ENCODE data around the gene NPR1.
A peak's percentile ranks its signal among the peaks of the same experiment; 100 is the strongest.

The NPR1 gene

DNA sequence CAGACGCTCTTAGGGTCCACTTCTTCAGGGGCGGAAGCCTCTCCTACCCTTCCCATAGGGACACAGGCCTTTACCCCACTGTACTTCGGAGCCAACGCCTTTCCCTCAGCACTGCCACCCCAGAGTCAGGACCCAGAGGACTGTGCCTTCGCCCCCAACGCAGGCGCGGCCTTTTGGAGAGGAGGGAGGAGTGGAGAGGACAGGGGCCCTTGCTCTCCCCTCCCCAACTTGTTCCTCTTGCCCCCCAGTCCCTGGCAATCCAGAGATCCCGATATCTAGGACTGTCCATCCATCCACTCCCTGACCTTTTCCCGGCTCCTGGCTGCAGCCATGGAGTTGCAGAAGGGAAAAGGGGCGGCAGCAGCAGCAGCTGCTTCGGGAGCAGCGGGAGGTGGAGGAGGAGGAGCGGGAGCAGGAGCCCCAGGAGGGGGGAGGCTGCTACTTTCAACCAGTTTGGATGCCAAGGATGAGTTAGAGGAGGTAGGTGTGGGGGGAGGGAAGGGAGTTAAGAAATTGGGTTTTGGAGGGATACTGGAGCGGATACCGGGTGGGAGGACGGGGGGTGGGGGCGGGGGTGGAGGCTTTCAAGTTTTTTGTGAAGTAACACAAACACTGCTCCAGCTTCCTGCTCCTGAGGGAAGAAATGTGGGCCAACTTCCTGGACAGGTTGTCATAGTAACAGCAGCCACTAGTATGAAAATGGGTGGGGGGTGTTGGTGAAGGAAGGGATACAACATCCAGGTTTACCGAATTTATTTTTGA is 50.0 kb downstream of the NPR1 start:
- DNase-seq = peak in 1 of 2 donors; percentile 10

DNA sequence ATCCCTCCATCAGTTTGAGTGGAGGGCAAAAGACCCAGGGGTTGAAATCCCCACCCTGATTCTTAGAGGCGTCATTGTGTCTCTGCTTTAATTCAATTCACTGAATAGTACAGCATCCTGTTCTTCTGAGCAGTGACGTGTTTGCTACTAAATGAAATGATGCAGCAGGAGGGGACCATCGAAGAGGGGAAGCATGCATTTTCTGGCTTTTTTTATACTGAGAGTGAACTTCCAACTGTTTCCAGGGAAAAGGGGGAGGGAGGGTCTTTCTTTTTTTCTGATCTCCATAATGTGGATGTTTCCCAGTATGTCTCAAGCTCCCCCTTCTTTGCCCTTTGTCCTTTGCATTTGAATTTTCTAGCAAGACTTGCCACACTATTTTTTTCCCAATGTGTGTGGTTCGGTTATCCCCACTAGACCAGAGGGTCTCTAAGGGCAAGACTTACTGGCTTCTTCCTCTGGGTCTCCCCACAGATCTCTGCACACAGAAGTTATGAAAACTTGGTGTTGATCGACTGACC is 52.0 kb downstream of the NPR1 start:
- DNase-seq = no peak

DNA sequence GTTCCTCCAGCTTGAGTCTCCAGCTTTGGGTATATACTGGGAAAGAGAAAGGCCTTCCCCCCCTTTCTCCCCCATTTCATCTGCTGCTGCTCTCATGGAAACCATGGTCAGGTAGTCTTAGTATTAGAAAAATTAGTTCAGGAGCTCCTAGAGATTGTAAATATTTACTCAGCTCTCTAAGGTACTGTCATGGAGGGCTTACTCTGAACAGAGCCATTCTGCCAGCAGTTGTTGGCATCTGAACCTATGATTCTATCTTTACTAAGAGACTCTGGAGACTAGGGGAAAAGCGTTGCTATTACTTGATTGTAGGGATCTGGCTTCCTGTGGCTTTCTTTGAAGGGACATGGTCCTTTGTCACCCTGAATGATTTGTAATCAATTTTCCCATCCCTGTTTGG is 55.5 kb downstream of the NPR1 start:
- DNase-seq = no peak

DNA sequence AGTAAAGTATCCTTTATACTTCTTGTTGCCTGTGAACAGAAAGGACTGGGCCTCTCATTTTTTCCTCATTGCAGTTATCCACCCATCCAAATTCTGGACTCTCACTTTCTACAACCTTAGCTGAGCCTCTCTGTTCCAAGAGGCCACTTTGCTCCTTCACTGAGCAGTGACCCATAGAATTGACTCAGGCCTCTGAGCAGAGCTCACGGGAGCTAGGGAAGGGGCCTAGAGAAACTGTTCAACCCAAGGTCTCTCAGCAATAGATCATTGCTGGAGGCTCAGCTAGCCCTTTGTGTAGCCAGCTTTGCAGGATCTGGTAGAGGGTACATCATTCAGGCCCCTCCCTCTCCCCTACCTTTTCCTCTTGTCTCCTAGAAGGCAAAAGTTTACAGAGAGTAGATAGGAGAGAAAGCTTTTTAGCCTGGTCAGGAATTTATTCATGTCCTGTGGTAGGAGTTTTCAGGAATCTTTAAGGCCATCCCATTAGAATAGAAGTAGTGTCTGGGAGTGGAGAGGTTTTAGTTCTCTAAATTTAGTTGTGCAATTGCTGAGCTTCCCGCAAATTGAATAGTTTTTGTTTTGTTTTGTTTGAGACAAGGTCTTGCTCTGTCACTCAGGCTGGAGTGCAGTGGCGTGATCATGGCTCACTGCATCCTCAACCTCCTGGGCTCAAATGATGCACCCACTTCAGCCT is 56.1 kb downstream of the NPR1 start:
- peak; percentile 74 to 79 for DNase-seq

DNA sequence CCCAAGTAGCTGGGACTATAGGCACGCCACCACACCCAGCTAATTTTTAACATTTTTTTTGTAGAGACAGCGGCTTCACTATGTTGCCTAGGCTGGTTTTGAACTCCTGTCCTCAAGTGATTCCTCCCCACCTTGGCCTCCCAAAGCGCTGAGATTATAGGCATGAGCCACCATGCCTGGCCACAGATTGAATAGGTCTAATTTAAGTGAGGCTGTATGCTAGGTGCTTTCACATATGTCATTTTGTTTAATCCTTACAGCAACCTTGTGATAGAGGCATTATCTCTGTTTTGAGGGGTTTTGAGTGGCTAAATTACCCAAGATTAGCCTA is 56.6 kb downstream of the NPR1 start:
- DNase-seq = no peak

DNA sequence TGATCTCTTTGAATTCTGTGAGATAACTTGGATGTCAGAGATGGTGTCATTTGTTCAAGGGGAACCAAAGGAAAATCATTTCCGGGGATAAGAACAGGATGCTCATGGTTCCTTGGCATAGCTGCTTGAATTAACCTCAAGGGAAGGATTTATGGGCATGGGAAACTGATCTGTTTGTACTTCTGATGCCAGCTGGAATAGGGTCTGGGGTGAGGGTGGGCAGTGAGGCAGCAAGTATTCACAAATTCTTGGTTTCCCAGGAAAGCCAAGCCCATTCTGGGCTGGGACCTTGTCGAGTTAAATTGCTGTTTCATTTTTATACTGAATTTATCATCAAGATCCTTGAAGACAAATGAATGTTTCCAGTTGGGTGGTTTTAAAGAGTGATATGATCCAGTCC is 63.5 kb downstream of the NPR1 start:
- DNase-seq = no peak

DNA sequence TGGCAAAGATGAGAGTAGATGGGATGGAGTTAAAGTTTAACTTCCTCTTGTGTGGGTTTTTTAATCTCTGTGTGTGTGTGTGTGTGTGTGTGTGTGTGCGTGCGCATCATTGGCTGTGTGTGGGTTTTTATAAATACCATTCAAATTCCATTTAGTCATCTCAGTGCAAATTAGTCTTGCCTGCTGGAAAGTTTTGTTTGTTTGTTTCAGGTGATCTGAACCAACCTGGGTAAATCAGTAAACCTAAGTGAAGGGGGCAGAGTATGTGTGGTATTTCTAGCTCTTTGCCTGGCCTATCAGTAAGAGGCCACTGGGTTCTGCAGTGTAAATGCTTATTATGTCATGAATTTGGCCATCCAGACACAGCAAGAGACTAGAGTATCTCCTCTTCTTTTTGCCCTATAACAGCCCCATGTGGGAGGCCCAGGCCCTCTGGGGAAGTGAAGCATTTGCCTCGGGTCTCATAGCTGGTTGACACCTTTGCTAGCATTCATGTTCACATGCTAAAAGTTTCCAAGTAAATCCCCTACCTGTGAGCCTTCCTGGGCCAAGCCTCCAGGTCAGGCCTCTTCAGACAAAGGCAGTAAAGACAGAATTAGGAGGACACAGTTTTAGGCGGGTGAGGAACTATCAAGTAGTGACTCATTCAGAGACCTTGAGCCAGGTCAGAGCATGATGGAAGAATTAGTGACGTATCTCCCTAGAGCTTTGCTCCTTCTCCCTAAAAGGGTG is 64.1 kb downstream of the NPR1 start:
- DNase-seq = peak; percentile 45 to 64
